Astrocyte (in vitro differentiated cells and primary cell): Measurements from ENCODE around the gene PLXNB2.

Experiments
- CTCF ChIP-seq: IDR thresholded peaks from 2 replicates; pipeline ENCODE4 v1.5.1; 2011; ENCODE audit warnings: low read depth, mild to moderate bottlenecking, inconsistent platforms, low read length, moderate library complexity; ENCODE audit not compliant: insufficient read depth
- EZH2 ChIP-seq: IDR thresholded peaks from 2 replicates; pipeline ENCODE4 v1.6.1; 2012; ENCODE audit warnings: mild to moderate bottlenecking, low read length, inconsistent platforms; ENCODE audit not compliant: insufficient read depth

GRCh38 chr22:50325444-50326224 lies 18.2 kb upstream of the PLXNB2 start:
- TF ChIP-seq CTCF (no peak), EZH2 (no peak)
